Glomerular endothelial cell (primary cell): ENCODE results near the gene UBE3D. TPM values are rescaled to one million over a fixed set of nuclear protein-coding genes. Genes with fewer than 3 reads are reported as not detected.

Source experiments
- DNase-seq: peaks from one replicate; pipeline ENCODE4 v3.0.0-alpha.2; 2011; ENCODE audit warnings: low read depth, low spot score; ENCODE audit errors: extremely low read depth
- total RNA-seq: library from RNA; depleted of rRNA; stranded (reverse); fragments of >200 nt; gene quantifications from 2 replicates; pipeline ENCODE4 v1.2.3, GENCODE V29; 2015

UBE3D gene
- total RNA-seq: 3.7 and 6.2 TPM in 2 replicates

GRCh38 chr6:83065511-83066192 is at the start of gene UBE3D:
TSS of gene UBE3D (minus strand) at chr6:83065841. CDS start at chr6:83065718, 123 bp downstream.
- no peak for DNase-seq

- no peak for DNase-seq
These were observed 48.5 kb upstream of the UBE3D start for GRCh38 chr6:83114164-83114563.

- DNase-seq: no peak
These were observed 47.6 kb upstream of the UBE3D start for GRCh38 chr6:83113258-83113657.

GRCh38 chr6:83108378-83108777 is 42.7 kb upstream of the UBE3D start:
- no peak for DNase-seq

GRCh38 chr6:83098589-83098988 is 32.9 kb upstream of the UBE3D start:
- no peak for DNase-seq

- no peak for DNase-seq
These were observed 32.0 kb upstream of the UBE3D start for GRCh38 chr6:83097675-83098074.

GRCh38 chr6:83097204-83097603 is 31.6 kb upstream of the UBE3D start:
- no peak for DNase-seq

- no peak for DNase-seq
These were observed 31.1 kb upstream of the UBE3D start for GRCh38 chr6:83096791-83097190.

GRCh38 chr6:83092756-83093399 is 27.2 kb upstream of the UBE3D start:
- no peak for DNase-seq

GRCh38 chr6:83086751-83087150 is 21.1 kb upstream of the UBE3D start:
- no peak for DNase-seq

- no peak for DNase-seq
These were observed 17.8 kb upstream of the UBE3D start for GRCh38 chr6:83083476-83083875.

- DNase-seq: no peak
These were observed 8.0 kb upstream of the UBE3D start for GRCh38 chr6:83073615-83074014.

GRCh38 chr6:83072726-83073125 is 7.1 kb upstream of the UBE3D start:
- DNase-seq: no peak

GRCh38 chr6:83071707-83072106 is 6.1 kb upstream of the UBE3D start:
- no peak for DNase-seq

- DNase-seq: no peak
These were observed 5.4 kb upstream of the UBE3D start for GRCh38 chr6:83071023-83071422.

GRCh38 chr6:83069633-83070032 is 4.0 kb upstream of the UBE3D start:
- DNase-seq: no peak

GRCh38 chr6:83068616-83069015 is 3.0 kb upstream of the UBE3D start:
- DNase-seq: no peak

- DNase-seq: no peak
These were observed 2.1 kb upstream of the UBE3D start, which contains the start of gene DOP1A for GRCh38 chr6:83067448-83068439. TSS of gene DOP1A (plus strand) at chr6:83067671. CDS start at chr6:83096978, 29,307 bp downstream.

GRCh38 chr6:83062225-83062624 is 3.4 kb downstream of the UBE3D start:
- DNase-seq: no peak

GRCh38 chr6:83061190-83061589 is 4.5 kb downstream of the UBE3D start:
- no peak for DNase-seq

- no peak for DNase-seq
These were observed 7.8 kb downstream of the UBE3D start for GRCh38 chr6:83057705-83058321.
